GM08714 (cell line): ENCODE measurements around the gene THSD7A.

Source experiments
- H3K4me3 ChIP-seq: fragments of 200-500 bp; sonication (Bioruptor generic); 2 replicates; pipeline ENCODE4 v1.5.1; 2014; ENCODE audit warnings: mild to moderate bottlenecking, low read length, inconsistent platforms
- ZNF274 ChIP-seq: IDR thresholded peaks from 2 replicates; pipeline ENCODE4 v1.6.1; 2012; ENCODE audit warnings: mild to moderate bottlenecking, low read depth, low read length

THSD7A gene

DNA sequence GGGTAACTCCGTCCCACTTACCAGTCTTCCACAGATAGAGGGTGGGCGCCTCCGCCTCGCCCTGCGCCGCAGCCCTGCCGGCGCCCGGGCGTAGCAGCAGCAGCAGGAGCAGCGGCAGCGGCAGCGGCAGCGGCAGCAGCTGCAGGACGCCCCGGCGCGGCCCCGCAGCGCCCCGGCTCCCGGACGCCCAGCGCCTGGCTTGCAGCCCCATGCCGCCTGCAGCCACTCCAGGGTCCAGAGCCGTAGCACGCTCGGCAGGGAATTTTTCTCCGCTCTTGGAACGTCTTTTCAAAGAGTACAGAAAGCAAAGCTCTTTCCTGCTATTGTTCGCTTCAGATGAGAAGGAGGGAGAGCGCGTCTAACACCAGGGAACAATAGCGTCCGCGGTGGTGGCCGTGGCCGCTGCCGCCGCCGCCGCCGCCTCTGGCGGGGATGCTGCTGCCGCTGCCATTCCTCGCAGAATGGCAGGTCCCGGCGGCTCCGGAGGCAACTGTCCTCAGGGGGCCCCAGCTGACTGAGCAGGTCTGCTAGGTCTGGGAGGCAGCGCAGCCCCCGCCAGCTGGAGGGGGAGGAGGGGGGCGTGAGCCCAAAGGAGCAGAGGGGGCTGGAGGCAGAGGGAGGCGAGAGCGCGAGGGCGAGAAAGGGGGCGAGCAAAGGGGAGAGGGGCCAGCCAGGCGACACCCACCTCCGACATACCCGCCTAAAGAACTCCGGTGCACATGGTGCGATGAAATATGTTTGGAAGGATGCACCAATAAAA is at the start of gene THSD7A:
Gene THSD7A, minus strand, starts transcription at position 463 of the 760 bp plus-strand sequence. Its CDS starts 252 bp downstream, at position 211.
- TF ChIP-seq ZNF274: no peak
- peak within 1 kb of the TSS; percentile 47 for H3K4me3 ChIP-seq

DNA sequence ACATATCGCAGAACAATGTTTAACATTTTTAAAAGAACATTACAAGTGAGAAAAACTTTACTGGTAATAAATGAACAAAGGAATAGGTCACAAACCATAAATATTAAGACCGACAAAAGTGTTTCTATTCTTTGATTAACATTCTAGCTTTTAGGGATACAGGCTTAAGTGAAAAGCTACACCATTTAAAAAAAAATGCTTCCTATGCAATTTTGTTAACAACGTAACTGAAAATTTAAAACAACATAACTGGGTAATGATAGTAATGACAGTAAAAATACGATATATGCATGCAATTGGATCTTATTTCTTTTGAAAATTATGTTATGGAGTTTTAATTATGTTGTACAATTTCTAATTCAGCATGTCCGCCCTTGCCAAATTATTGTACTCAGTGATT is 49.7 kb upstream of the THSD7A start:
- no peak for TF ChIP-seq ZNF274
- no peak overlapping the region for H3K4me3 ChIP-seq

DNA sequence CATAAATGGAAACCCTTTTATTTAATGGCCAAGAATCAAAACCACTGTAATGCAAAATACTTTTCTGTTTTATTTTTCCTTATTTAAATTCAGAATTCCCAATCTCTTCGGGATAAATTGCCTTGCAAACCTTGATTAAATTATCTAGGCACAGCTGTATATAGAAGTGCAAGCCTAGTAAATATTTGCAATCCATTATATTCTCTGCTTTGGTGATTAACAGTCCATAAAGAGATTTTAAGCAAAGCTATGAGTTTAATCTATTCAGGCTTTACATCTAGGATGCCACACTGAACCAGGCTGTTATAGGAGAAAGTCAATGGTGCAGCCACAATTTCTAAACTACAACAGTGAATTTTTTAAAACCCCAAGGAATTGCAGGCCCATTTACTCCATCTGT is 43.6 kb upstream of the THSD7A start:
- no peak for TF ChIP-seq ZNF274
- H3K4me3 ChIP-seq: no peak overlapping the region

DNA sequence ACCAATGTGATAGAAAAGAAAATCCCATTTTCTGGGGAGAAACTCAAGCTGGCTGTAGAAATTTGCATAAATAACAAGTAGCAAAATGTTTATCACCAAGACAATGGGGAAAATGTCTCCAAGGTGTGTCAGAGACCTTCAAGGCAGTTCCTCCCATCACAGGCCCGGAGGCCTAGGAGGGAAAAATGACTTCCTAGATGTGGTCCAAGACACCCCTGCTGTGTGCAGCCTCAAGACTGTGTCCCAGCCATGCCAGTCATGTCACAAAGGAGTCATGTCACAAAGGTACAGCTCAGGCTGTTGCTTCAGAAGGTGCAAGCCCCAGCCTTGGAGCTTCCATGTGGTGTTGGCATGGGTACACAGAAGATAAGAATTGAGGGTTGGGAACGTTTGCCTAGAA is 33.7 kb upstream of the THSD7A start:
- no peak for TF ChIP-seq ZNF274
- no peak overlapping the region for H3K4me3 ChIP-seq

DNA sequence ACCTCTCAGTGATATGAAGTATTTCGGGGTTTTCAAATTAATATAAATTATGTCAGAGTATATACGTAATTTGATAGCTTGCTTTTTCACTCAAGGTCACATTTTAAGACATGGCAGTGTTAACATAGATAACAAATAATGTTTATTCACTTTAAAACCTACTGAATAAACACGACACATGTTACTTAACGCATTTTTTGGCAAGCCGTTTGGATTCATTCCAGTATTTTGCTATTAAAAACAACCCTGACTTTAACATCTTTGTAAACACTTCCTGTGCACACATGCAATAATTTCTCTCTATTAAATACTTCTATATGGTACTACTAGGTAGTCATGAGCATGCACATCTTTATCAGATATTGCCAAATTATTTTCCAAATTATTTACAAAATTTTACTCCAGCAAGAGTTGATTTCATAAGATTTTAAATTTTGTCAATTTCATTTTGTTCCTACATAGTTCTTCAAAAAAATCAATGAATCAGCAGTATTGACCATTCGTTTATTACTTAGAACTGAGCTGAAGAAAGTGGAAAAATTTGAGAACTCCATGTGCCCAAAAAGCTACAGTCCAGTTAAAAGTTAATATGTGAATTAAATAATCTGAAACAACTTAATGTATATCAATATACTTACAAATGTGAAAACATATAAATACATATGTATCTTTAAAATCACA is 26.8 kb upstream of the THSD7A start:
- no peak overlapping the region for H3K4me3 ChIP-seq
- TF ChIP-seq ZNF274: no peak

- no peak overlapping the region for H3K4me3 ChIP-seq
- TF ChIP-seq ZNF274: no peak
Measured at GRCh38 chr7:11858026-11858425, 26.0 kb upstream of the THSD7A start.

DNA sequence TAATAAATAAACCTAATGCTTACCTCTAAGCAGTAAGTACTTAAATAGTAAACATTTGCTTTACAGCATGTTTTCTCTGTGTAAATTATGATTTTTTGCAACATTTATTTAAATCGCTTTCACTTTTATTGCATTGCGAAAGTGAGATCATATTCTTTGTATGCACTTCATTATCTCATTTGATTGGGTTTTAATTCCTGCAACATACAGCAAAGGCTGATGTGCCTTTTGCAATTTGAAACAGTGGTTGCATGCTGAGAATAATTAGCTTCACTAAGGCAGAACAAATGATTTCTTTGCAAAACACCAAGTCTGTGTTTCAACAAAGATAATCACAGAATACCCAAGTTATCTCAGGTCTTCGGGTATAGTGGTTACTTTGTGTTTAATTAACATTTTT is 16.3 kb upstream of the THSD7A start:
- TF ChIP-seq ZNF274: no peak
- H3K4me3 ChIP-seq: no peak overlapping the region

DNA sequence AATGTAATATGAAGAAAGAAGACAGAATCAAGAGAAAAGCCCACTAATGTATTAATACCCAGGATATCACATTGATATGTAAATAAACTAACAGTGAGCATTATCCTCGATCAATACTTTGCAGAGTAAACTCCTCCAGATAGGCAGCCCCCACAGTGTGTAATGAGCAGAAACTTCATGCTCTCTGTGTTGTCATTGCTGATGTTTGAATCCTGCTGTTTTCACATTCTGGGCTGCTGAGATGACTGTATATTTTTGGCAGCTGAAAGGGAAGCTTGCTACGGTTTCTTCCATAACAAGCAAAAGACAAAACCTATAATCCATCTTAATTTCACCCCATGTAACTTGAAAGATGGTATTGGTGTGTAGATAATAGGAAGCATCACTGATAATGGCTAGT is 15.3 kb upstream of the THSD7A start:
- TF ChIP-seq ZNF274: no peak
- no peak overlapping the region for H3K4me3 ChIP-seq

DNA sequence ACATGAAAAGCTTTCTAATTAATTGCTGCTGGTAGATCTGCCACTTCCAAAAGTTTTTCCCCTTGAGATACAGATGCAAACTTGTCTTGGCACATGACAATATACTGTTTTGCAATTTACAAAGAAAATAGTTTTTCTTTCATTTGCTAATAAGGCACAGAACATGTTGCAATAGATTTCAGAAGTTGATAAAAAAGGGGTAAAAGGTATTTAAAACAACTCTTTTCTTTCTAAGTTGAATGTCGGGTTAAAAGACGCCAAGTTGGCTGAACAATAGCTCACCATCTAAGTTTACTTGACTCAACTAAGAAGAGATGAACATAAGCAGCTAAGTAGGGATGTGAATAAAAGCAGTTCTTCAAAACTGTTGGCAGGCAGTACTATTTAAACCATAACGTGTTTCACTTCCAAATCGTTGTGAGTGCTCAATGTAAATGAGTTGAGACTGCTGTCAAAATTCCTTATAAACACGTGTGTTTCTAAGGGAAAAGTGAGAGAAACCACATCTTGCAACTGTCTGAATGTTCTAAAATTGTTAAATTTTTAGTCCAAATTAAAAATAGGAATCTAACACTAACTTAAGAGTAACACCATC is 14.5 kb upstream of the THSD7A start:
- H3K4me3 ChIP-seq: no peak overlapping the region
- TF ChIP-seq ZNF274: no peak

DNA sequence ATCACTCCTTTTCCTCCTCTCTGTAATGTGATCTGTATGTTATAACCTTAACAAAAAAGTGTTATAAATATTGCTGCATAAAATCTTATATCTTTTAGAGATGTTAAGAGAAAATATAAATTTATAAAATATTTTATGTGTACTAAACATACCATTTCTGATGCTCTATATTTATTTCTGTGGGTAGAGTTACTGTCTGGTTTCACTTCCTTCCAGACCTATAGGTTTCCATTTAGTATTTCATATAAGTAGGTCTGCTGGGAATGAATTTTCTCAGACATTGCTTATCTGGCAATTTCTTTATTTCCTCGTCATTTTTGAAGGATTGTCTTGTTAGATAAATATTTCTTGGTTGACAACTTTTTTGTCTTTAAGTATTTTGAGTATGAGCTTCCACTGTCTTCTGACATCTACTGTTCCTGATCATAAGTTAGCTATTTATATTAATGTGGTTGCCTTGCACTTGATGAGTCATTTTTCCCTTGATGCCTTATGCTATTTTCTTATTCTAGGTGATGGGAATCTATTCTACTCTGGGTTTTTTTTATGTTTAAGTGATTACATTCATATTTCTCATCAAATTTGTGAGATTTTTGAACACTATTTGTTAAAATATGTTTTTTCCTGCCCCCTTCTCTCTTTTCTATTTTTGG is 11.2 kb upstream of the THSD7A start:
- TF ChIP-seq ZNF274: no peak

DNA sequence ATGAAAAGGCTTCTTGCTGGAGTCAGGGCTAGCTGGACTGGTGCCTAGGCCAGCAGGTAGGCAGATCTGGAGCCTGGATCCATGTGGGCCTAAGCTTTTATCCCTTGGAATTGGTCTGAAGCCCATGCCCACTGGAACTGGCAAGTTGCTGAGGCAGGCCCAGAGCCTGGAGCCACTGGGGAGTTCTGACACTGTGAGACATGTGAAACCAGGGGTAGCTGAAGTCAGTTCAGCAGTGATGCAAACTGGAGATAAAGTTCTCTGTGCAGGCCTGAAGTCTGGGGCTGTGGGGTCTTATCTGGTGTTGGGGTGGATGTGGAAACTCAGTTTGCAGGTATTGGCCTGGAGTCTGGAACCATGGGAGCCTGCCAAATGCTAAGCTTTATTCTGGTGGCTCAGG is 9.7 kb upstream of the THSD7A start:
- TF ChIP-seq ZNF274: no peak
- no peak overlapping the region for H3K4me3 ChIP-seq

More for the DNA sequence above, 11.2 kb upstream of the THSD7A start:
- H3K4me3 ChIP-seq: no peak overlapping the region

- TF ChIP-seq ZNF274: no peak
- no peak overlapping the region for H3K4me3 ChIP-seq
Measured at GRCh38 chr7:11835260-11835659, 3.3 kb upstream of the THSD7A start.

DNA sequence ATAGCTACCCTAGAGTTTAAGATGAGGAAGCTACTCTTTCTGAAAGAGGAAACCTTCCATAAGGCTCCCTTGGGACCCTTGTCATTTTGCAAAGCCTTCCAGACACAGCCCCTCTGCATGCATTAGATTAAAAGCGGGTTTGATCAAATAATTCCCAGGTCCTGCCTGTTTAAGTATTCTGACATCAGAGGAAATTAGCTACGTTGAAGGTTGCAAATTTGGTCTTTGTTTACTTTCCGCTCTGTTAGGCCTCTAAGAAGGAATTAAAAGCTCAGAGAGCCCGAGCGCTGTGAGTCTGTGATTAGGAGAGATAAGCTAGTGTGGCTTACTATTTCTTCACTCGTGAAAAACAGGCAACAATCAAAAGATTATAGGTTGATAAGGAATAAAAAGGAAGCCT is 1.4 kb upstream of the THSD7A start:
- no peak for TF ChIP-seq ZNF274

GRCh38 chr7:11831156-11831735 is 752 bp downstream of the THSD7A start:
- H3K4me3 ChIP-seq: peak overlapping the region; percentile 47

More for the DNA sequence above, 1.4 kb upstream of the THSD7A start:
- no peak overlapping the region for H3K4me3 ChIP-seq

More at GRCh38 chr7:11831156-11831735, 752 bp downstream of the THSD7A start:
- TF ChIP-seq ZNF274: no peak
